Globus pallidus (tissue), 1 donor: Measurements from ENCODE around the gene RHOB.

Source experiments
- DNase-seq: peaks from one replicate; pipeline ENCODE4 v3.0.0-alpha.2; 2015; ENCODE audit warnings: low spot score

The RHOB gene

GRCh38 chr2:20438334-20439192 lies 8.3 kb upstream of the RHOB start:
- no peak for DNase-seq

GRCh38 chr2:20439193-20439475 lies 7.7 kb upstream of the RHOB start:
- no peak for DNase-seq

GRCh38 chr2:20439503-20439902 lies 7.4 kb upstream of the RHOB start:
- DNase-seq, result peak; percentile 70

GRCh38 chr2:20440001-20440560 lies 6.8 kb upstream of the RHOB start:
- DNase-seq, result no peak

- DNase-seq, result peak; percentile 70
Measured at GRCh38 chr2:20443276-20443920, 3.5 kb upstream of the RHOB start.

GRCh38 chr2:20444101-20444992 lies 2.5 kb upstream of the RHOB start:
- no peak for DNase-seq

GRCh38 chr2:20444993-20445910 lies 1.6 kb upstream of the RHOB start:
- no peak for DNase-seq

GRCh38 chr2:20446255-20446916 lies 488 bp upstream of the RHOB start:
- no peak for DNase-seq

- DNase-seq, result no peak
Measured at GRCh38 chr2:20447437-20448245, 767 bp downstream of the RHOB start.

GRCh38 chr2:20448246-20448976 lies 1.5 kb downstream of the RHOB start:
- peak; percentile 73 for DNase-seq

- peak; percentile 71 for DNase-seq
Measured at GRCh38 chr2:20448977-20449306, 2.1 kb downstream of the RHOB start.

GRCh38 chr2:20449501-20450200 lies 2.8 kb downstream of the RHOB start:
- DNase-seq, result peak; percentile 79

- DNase-seq, result peak; percentile 98
Measured at GRCh38 chr2:20450201-20450999, 3.5 kb downstream of the RHOB start.

GRCh38 chr2:20451000-20451290 lies 4.1 kb downstream of the RHOB start:
- DNase-seq, result no peak

- DNase-seq, result peak; percentile 47
Measured at GRCh38 chr2:20451341-20451740, 4.5 kb downstream of the RHOB start.

GRCh38 chr2:20451761-20452499 lies 5.1 kb downstream of the RHOB start:
- no peak for DNase-seq

GRCh38 chr2:20452551-20452950 lies 5.7 kb downstream of the RHOB start:
- DNase-seq, result peak; percentile 67
